ENCODE measurements around the gene MCRIP1. TPM values are rescaled to one million over a fixed set of nuclear protein-coding genes. Genes with fewer than 3 reads are reported as not detected.

MCRIP1 gene
- polyA plus RNA-seq, 1 of the 3 experiments (the other 2 are of a cell fraction) = 156 TPM

- TF ChIP-seq NRF1 (IDR thresholded peaks at IDR 0.05; ENCODE audit: low read depth, low read length) = no peak
- TF ChIP-seq, protein P1, sequence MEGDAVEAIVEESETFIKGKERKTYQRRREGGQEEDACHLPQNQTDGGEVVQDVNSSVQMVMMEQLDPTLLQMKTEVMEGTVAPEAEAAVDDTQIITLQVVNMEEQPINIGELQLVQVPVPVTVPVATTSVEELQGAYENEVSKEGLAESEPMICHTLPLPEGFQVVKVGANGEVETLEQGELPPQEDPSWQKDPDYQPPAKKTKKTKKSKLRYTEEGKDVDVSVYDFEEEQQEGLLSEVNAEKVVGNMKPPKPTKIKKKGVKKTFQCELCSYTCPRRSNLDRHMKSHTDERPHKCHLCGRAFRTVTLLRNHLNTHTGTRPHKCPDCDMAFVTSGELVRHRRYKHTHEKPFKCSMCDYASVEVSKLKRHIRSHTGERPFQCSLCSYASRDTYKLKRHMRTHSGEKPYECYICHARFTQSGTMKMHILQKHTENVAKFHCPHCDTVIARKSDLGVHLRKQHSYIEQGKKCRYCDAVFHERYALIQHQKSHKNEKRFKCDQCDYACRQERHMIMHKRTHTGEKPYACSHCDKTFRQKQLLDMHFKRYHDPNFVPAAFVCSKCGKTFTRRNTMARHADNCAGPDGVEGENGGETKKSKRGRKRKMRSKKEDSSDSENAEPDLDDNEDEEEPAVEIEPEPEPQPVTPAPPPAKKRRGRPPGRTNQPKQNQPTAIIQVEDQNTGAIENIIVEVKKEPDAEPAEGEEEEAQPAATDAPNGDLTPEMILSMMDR (IDR thresholded peaks at IDR 0.05) = no peak
- TF ChIP-seq TAF1 (IDR thresholded peaks at IDR 0.05; ENCODE audit: borderline replicate concordance, low read depth, low read length) = no peak
- no peak for TF ChIP-seq TCF12 (IDR thresholded peaks at IDR 0.05)
- no peak for TF ChIP-seq SIN3A (IDR thresholded peaks at IDR 0.05; ENCODE audit: borderline replicate concordance, low read depth, low read length)
- TF ChIP-seq MXI1 (IDR thresholded peaks at IDR 0.05; ENCODE audit: low read depth, low read length) = no peak
- TF ChIP-seq FOXM1 (IDR thresholded peaks at IDR 0.05; ENCODE audit: low read depth) = no peak
Observed at GRCh38 chr17:81844887-81845286, 11.8 kb upstream of the MCRIP1 start (continued).

GRCh38 chr17:81844327-81844851 lies 11.3 kb upstream of the MCRIP1 start:
- CTCF ChIA-PET = interaction anchor here (2.1 kb wide), 1 partner anchor 8 kb away, joined by 8 read pairs; no protein-coding TSS in a partner anchor
- Histone ChIP-seq H2AFZ (ENCODE audit: low read depth) (no peak overlapping the region), H3K4me2 (no peak overlapping the region), H3K9me2 (no peaks in the 10 kb centered on the region), H3K9ac (no peak overlapping the region), H4K20me1 (ENCODE audit: insufficient read depth) (no peaks in the 10 kb centered on the region; the same call in 1 of the 2 replicates), H3K9me3 (no peaks in the 10 kb centered on the region), H3K4me3 (ENCODE audit: low read depth in 2 of 2, low read length in 1 of 2) (no peak overlapping the region), H3K4me1 (ENCODE audit: control insufficient read depth in 1 of 2, insufficient read depth in 2 of 2, low read depth in 1 of 2, low read length in 1 of 2) (no peaks in the 10 kb centered on the region), H3K27ac (ENCODE audit: low read depth in 2 of 2, low read length in 1 of 2) (no peak overlapping the region), H3K27me3 (ENCODE audit: insufficient read depth) (no peaks in the 10 kb centered on the region), H3K79me2 (ENCODE audit: insufficient read depth) (no peaks in the 10 kb centered on the region; the same call in 1 of the 2 replicates), H3K36me3 (replicated peaks in 1 of 2; ENCODE audit: control insufficient read depth in 1 of 2, insufficient read depth in 2 of 2, low read length in 1 of 2) (peaks cover 51% of the 10 kb centered on the region in 2 experiments), H3F3A (replicated peaks; ENCODE audit: insufficient read depth) (peaks cover 43% of the 10 kb centered on the region)
- POLR2A ChIA-PET = no interaction called here
- 98% methylated on average over 13 of the region's 14 CpGs for WGBS (ENCODE audit: low lambda C conversion rate)
- no peak for DNase-seq
- TF ChIP-seq EZH2phosphoT487 (IDR thresholded peaks at IDR 0.05; ENCODE audit: borderline replicate concordance, low read depth) = no peak
- no peak for TF ChIP-seq GATA2 (CRISPR knock-in tag; IDR thresholded peaks at IDR 0.05)
- no peak for TF ChIP-seq CHD2 (IDR thresholded peaks at IDR 0.05; ENCODE audit: low read length, partially characterized antibody)

DNA sequence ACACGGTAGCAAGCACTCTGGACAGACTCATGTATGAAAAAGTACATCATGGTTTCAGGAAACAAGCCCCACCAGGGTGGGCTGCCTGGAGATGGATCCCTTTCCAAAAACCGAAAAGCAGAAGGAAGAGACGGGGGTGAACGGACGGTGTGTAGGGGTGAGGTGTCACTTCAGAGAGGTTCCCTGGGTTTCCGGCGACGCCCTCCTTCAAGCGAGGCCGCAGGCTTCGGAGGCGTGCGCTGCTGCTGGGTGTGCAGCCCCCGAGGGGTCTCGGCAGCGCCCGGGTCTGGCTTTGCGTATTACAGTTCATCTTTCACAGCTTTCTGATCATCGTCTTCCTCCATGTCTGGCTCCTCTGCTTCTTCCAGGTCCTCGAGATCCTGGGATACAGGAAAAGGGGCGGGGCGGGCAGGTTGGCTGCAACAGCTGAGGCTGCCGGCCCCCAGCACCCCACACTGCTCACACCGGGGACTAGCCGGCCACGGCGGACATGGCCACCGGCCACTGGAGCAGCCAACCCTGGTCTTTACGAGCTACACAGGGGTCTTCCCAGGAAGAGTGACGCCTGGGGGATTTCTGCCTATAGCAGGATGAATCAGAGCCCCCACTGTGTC lies 10.7 kb upstream of the MCRIP1 start:
- H3K27ac ChIP-seq (ENCODE audit: low read depth in 2 of 2, low read length in 1 of 2) = no peak overlapping the region
- ChIA-PET POLR2A (no interaction called here), CTCF (interaction anchor here (1.0 to 2.6 kb wide), 6 partner anchors 9 to 187 kb away, joined by 3 to 11 read pairs (median 4); partner anchors contain the start of gene MCRIP1)
- H3K79me2 ChIP-seq (ENCODE audit: insufficient read depth) = no peaks in the 10 kb centered on the region; the same call in 1 of the 2 replicates
- no peak overlapping the region for H3K4me2 ChIP-seq
- H3K9me2 ChIP-seq = no peaks in the 10 kb centered on the region
- peaks cover 47 to 51% of the 10 kb centered on the region in 2 experiments for H3K36me3 ChIP-seq (replicated peaks in 1 of 2; ENCODE audit: control insufficient read depth in 1 of 2, insufficient read depth in 2 of 2, low read length in 1 of 2)
- DNase-seq = no peak
- peaks cover 37% of the 10 kb centered on the region for H3F3A ChIP-seq (replicated peaks; ENCODE audit: insufficient read depth)
- TF ChIP-seq USF1 (IDR thresholded peaks at IDR 0.05; ENCODE audit: borderline replicate concordance, low read depth) = no peak
- TF ChIP-seq NFIC (IDR thresholded peaks at IDR 0.05; ENCODE audit: borderline replicate concordance) = no peak
- TF ChIP-seq REST (IDR thresholded peaks at IDR 0.05; ENCODE audit: low read depth, low read length) = no peak
- no peak for TF ChIP-seq GABPA (IDR thresholded peaks at IDR 0.05; ENCODE audit: low read depth)
- TF ChIP-seq TEAD4 (IDR thresholded peaks at IDR 0.05; ENCODE audit: borderline replicate concordance, insufficient read depth) = no peak
- TF ChIP-seq MXI1 (IDR thresholded peaks at IDR 0.05; ENCODE audit: low read depth, low read length) = no peak
- no peak for TF ChIP-seq JUND (IDR thresholded peaks at IDR 0.05)
- no peak for TF ChIP-seq NRF1 (IDR thresholded peaks at IDR 0.05; ENCODE audit: low read depth, low read length)
- no peak for TF ChIP-seq MEF2A (IDR thresholded peaks at IDR 0.05; ENCODE audit: borderline replicate concordance, low read depth)
- TF ChIP-seq RFX5 (IDR thresholded peaks at IDR 0.05; ENCODE audit: low read length) = no peak
- no peak for TF ChIP-seq SIN3A (IDR thresholded peaks at IDR 0.05; ENCODE audit: borderline replicate concordance, low read depth, low read length)
- TF ChIP-seq CHD2 (IDR thresholded peaks at IDR 0.05; ENCODE audit: low read length, partially characterized antibody) = no peak
- no peak overlapping the region for H3K4me3 ChIP-seq (ENCODE audit: low read depth in 2 of 2, low read length in 1 of 2)
- H3K27me3 ChIP-seq (ENCODE audit: insufficient read depth) = no peaks in the 10 kb centered on the region
- no peak overlapping the region for H2AFZ ChIP-seq (ENCODE audit: low read depth)
- H3K4me1 ChIP-seq (ENCODE audit: control insufficient read depth in 1 of 2, insufficient read depth in 2 of 2, low read depth in 1 of 2, low read length in 1 of 2) = no peaks in the 10 kb centered on the region
- H3K9me3 ChIP-seq = no peaks in the 10 kb centered on the region
- no peak overlapping the region for H3K9ac ChIP-seq
- no peaks in the 10 kb centered on the region; the same call in 1 of the 2 replicates for H4K20me1 ChIP-seq (ENCODE audit: insufficient read depth)
- 96% methylated on average over 29 of the region's 30 CpGs for WGBS (ENCODE audit: low lambda C conversion rate)
